ENCODE results near the gene ZNF407.
"Not testable (repeated sequence)": the region's sequence is repeated elsewhere in the genome, so short reads cannot be mapped to it uniquely, and the experiment has no call there.

The ZNF407 gene

GRCh38 chr18:75074196-75075015 lies 476.7 kb downstream of the ZNF407 start:
- DNase-seq (ENCODE audit: low read depth), result no peak

GRCh38 chr18:75075016-75075305 lies 477.3 kb downstream of the ZNF407 start:
- no peak for DNase-seq (ENCODE audit: low read depth)

GRCh38 chr18:75075429-75075841 lies 477.8 kb downstream of the ZNF407 start:
- DNase-seq (ENCODE audit: low read depth), result no peak

- DNase-seq (ENCODE audit: low read depth), result no peak
These were observed 478.6 kb downstream of the ZNF407 start for GRCh38 chr18:75076286-75076685.

- DNase-seq (ENCODE audit: low read depth), result no peak
These were observed 483.8 kb downstream of the ZNF407 start for GRCh38 chr18:75081486-75081885.

GRCh38 chr18:75083131-75083530 lies 485.5 kb downstream of the ZNF407 start:
- DNase-seq (ENCODE audit: low read depth), result no peak

- DNase-seq (ENCODE audit: low read depth), result no peak
These were observed 486.1 kb downstream of the ZNF407 start for GRCh38 chr18:75083761-75084160.

- not testable (repeated sequence) for DNase-seq (ENCODE audit: low read depth)
These were observed 488.0 kb downstream of the ZNF407 start for GRCh38 chr18:75085676-75086075.

- no peak for DNase-seq (ENCODE audit: low read depth)
These were observed 488.9 kb downstream of the ZNF407 start for GRCh38 chr18:75086494-75087034.

- DNase-seq (ENCODE audit: low read depth), result no peak
These were observed 489.7 kb downstream of the ZNF407 start for GRCh38 chr18:75087119-75088020.

- DNase-seq (ENCODE audit: low read depth), result no peak
These were observed 490.4 kb downstream of the ZNF407 start for GRCh38 chr18:75088021-75088506.

- DNase-seq (ENCODE audit: low read depth), result no peak
These were observed 491.0 kb downstream of the ZNF407 start for GRCh38 chr18:75088622-75089211.

GRCh38 chr18:75089748-75090327 lies 492.2 kb downstream of the ZNF407 start:
- no peak for DNase-seq (ENCODE audit: low read depth)

GRCh38 chr18:75090336-75090735 lies 492.7 kb downstream of the ZNF407 start:
- no peak for DNase-seq (ENCODE audit: low read depth)

GRCh38 chr18:75097491-75098225 lies 500.0 kb downstream of the ZNF407 start:
- DNase-seq (ENCODE audit: low read depth), result no peak

- no peak for DNase-seq (ENCODE audit: low read depth)
These were observed 503.4 kb downstream of the ZNF407 start for GRCh38 chr18:75100832-75101630.

- no peak for DNase-seq (ENCODE audit: low read depth)
These were observed 504.2 kb downstream of the ZNF407 start for GRCh38 chr18:75101916-75102315.

GRCh38 chr18:75104029-75104428 lies 506.4 kb downstream of the ZNF407 start:
- not testable (repeated sequence) for DNase-seq (ENCODE audit: low read depth)

- no peak for DNase-seq (ENCODE audit: low read depth)
These were observed 506.8 kb downstream of the ZNF407 start for GRCh38 chr18:75104483-75104882.

- no peak for DNase-seq (ENCODE audit: low read depth)
These were observed 508.0 kb downstream of the ZNF407 start for GRCh38 chr18:75105551-75106254.
